Stimulated activated CD8-positive, alpha-beta memory T cell treated with anti-CD3 and anti-CD28 coated beads, Interleukin-7, amount 100 ng/mL, for 24 hours (primary cell): ENCODE results near the gene SLC16A6.
"Not testable (repeated sequence)": the region's sequence is repeated elsewhere in the genome, so short reads cannot be mapped to it uniquely, and the experiment has no call there.

ENCODE experiments used
- DNase-seq: peaks from one replicate; pipeline ENCODE4 v3.0.0-alpha.2; 2020; ENCODE audit warnings: low read depth

SLC16A6 gene

DNA sequence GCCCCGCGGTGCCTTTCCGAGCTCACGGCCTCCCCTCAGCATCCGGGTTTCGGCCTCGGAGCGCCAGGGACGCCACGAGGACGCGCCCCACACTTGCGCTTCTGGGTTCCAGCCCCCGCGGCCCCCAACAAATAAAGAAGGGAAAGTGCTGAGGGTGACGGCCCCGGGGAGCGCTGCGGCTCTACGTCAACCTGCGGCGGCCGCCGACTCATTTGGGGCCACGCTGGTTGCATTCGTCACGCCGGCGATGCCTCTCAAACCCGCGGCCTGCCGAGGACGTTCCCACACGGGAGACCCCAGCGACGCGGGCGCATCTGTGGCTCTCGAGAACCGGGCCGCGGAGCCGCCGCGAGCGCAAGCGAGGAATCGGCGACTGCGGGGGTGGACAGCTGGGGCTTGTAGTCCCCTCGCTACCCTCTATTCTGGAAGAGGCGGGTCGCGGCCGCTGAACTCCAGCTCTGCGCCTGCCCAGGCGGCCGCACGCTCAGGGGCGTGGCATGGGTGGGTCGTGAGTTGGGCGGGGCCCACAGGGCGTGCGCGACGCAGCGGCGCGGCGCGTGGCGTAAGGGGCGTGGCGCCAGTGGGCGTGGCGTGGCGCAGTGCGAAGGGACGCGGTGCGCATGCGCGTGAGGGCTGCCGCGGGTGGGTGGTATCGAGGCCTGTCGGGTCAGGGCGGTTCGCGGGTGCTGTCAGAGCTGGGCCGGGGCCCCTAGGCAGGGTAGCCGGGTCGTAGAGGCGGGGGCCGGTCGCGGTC, 43.3 kb downstream of the SLC16A6 start, which contains the start of gene AMZ2:
AMZ2 (plus strand) TSS at position 599 of the 754 bp plus-strand sequence. CDS start 2,145 bp downstream, outside the sequence.
- peak; percentile 93 for DNase-seq

- no peak for DNase-seq
Observed at GRCh38 chr17:68246271-68247028, 44.5 kb downstream of the SLC16A6 start.

GRCh38 chr17:68239632-68240366, 51.1 kb downstream of the SLC16A6 start:
- no peak for DNase-seq

- no peak for DNase-seq
Observed at GRCh38 chr17:68238871-68239253, 52.1 kb downstream of the SLC16A6 start.

- DNase-seq = no peak
Observed at GRCh38 chr17:68238164-68238870, 52.6 kb downstream of the SLC16A6 start.

DNA sequence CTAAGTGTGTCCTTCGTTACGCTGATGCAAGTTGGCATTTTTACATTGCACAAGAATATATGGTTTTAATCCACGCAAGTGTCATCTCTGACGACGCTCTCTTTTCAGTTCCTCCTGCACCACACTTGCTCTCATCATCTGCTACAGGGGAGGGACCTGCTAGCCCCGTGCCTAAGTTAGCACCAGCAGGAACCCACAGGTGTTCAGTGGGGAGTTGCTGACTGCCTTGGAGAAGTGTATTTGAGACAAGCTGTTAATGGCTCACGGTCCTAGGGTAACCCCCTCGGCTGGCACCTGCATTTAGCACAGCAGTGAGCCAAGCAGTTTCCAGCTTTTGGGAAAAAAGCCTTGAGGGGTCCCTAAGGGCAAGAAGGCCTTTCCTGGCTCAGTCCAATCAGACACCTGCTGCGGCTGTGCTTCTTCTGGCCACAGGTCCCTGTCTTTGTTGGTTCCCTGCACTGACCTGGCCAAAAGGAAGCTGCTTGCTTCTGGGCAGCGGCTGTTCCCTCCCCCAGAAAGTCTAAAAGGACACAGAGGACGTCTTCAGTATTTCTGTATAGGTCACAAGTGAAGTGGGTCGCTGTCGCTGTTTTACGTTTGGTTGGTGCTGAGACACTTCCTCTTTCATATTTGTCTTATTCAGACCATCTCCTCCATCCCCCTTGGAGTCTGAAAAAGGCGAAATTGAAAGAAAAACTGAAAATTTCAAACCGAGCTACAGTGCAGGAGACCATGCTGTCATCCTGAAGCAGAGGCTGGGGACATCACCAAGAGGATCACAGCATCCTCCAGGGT, 53.4 kb downstream of the SLC16A6 start:
- DNase-seq = not testable (repeated sequence)

- DNase-seq = not testable (repeated sequence)
Observed at GRCh38 chr17:68235336-68235791, 55.6 kb downstream of the SLC16A6 start.

GRCh38 chr17:68234726-68235335, 56.1 kb downstream of the SLC16A6 start:
- DNase-seq = not testable (repeated sequence)

- DNase-seq = not testable (repeated sequence)
Observed at GRCh38 chr17:68232741-68233140, 58.2 kb downstream of the SLC16A6 start.

GRCh38 chr17:68231541-68231940, 59.4 kb downstream of the SLC16A6 start:
- no peak for DNase-seq

GRCh38 chr17:68231131-68231530, 59.8 kb downstream of the SLC16A6 start:
- not testable (repeated sequence) for DNase-seq

DNA sequence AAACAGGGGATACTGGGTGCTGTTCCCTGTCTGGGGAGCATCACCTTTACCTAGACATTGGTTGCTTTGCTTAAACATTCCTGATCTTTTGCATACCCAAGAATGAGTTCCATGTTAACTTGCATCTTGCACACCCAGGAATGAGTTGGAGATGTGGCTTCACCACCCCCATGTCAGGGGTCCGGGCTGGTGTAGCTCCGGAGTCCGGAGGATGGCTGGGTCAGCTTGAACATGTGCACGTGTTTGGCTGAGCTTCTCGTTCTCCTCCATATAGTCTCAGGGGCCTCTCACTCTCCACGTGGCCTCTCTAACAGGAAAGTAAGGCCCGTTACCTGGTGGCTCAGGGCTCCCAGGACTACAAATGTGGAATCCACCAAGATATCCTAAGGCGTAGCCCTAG, 61.3 kb downstream of the SLC16A6 start:
- DNase-seq = no peak

DNA sequence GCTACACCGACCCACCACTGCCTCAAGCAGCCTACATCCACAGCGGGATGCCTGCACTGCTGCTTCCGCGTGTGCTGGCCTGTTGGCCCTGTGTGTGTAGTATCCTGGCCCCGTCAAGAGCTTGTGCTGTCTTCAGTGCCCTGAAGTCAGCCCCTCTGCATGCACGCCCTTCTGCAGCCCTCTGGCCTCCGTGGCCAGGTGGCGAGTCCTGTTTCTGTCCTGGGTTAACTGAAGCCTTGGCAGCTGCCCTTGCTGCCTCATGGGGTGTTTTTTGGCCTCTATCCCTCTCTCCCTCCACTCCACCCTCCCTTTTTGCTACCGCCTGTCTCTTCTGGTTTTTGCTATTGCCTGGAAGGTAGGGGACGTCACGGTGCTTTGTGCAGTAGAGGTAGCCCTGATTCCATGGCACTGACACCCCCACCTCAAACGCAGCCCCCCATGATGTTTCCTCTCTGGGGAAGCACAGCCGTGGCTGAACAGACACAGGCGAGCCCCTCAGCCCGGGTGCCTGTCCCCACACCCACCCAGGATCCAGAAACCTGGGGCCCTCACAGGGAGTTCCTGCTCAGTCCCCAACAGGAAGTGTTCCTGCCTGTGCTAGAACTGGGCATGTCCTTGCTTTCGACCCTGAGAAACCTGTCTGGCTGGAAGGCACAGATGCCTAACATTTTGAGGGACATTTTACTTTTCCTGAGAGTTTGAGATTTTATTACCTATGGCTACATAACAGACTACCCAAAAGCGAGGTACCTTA, 61.9 kb downstream of the SLC16A6 start:
- DNase-seq = no peak

DNA sequence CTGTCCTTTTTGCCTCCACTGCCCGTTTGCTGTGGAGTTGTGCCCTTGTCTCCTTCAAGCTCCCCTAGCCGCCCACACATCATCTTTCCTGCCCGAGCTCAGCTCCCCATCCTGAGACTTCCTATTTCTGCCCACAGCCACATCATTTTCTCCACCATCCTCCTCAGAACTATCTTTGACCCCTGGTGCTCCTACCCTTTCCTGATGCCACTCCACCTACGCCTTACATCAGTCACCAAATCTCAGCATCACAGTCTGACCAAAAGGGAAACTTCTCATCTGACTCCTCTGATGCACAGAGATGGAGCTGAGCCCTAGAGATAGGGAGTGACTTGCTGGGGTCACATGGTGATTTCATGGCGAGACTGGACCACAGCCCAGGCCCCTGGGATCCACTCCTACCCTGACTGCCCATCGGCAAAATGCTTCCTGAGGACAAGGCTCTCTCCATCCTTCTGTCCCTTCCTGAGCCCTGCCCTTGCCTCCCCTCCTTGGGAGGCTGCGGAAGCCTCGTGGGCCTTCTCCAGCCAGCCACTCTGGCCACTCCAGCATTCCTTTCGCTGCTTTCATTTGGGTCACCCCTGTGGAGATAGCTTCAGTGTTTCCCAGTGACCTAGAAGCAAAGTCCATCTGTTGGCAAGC, 62.8 kb downstream of the SLC16A6 start:
- not testable (repeated sequence) for DNase-seq

DNA sequence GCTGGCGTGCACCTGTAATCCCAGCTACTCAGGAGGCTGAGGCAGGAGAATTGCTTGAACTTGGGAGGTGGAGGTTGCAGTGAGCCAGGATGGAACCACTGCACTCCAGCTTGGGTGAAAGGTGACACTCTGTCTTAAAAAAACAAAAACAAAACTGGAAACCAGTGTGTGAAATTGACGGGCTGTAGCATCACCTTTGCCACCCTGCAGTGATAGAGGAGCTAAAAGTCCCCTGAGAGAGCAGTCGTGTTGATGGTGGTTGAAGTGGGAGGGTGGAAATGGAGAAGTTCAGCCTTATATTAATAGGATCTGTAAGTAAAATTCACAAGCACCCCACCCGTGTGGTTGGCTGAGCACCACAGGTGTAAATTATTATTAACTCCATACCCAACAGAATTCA, 65.9 kb downstream of the SLC16A6 start:
- not testable (repeated sequence) for DNase-seq

DNA sequence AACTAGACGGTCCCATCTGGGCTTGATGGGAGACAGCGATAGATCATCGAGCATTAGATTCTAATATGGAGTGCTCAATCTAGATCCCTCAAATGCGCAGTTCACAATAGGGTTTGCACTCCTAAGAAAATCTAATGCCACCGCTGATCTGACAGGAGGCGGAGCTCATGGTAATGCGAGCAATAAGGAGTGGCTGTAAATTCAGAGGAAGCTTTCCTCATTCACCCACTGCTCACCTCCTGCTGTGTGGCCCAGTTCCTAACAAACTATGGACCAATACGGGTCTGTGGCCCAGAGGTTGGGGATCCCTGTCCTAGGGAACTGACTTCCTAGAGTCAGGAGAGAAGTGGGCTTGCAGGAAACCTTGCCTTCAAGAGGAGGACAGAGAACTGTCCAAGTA, 68.3 kb downstream of the SLC16A6 start:
- DNase-seq = no peak

- no peak for DNase-seq
Observed at GRCh38 chr17:68221786-68222185, 69.1 kb downstream of the SLC16A6 start.

DNA sequence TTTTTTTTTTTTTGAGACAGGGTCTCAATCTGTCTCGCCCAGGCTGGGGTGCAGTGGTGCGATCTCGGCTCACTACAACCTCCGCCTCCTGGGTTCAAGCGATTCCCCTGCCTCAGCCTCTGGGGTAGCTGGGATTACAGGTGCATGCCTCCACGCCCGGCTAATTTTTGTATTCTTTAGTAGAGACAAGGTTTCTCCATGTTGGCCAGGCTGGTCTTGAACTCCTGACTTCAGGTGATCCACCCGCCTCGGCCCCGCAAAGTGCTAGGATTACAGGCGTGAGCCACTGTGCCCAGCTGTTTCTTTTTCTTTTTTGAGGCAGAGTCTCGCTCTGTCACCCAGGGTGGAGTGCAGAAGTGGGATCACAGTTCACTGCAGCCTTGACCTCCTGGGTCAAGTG, 70.1 kb downstream of the SLC16A6 start:
- not testable (repeated sequence) for DNase-seq

DNA sequence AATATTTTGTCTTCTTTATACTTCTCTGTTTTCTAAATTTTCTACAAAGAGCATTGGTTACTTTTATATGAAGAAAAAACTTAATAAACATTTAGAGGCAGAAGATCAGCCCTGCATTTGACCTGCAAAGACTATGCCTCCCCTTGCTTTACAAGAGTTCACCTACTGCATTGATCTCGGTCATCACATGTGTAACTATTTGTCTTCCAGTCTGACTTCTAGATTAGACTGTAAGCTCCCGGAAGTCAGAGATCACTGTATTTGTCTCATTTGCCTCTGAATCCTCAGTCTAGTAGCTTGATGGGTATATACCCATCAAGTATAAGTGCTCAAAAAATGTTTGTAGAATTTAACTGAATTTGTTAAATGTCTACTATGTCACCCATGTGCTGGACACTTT, 70.7 kb downstream of the SLC16A6 start:
- not testable (repeated sequence) for DNase-seq
